NB4 (cell line): ENCODE results near the gene TEKT5.

ENCODE experiments used
- DNase-seq: peaks from one replicate; pipeline ENCODE4 v3.0.0; 2010; ENCODE audit warnings: low read depth
- H3K4me3 ChIP-seq: one replicate; pipeline ENCODE4 v1.5.1; 2011; ENCODE audit warnings: mild to moderate bottlenecking, low read depth, low read length, moderate library complexity
- MYC ChIP-seq: IDR thresholded peaks from 2 replicates; pipeline ENCODE4 v1.6.1; 2011; ENCODE audit warnings: low read depth, low read length
- POLR2A ChIP-seq: IDR thresholded peaks from 2 replicates; pipeline ENCODE4 v1.6.1; 2011; ENCODE audit warnings: mild to moderate bottlenecking; ENCODE audit not compliant: insufficient read length; ENCODE audit errors: extremely low read depth
- TF ChIP-seq, protein P1 (sequence below): IDR thresholded peaks from one replicate; pipeline ENCODE4 v1.5.1; 2012; ENCODE audit warnings: low read depth, low read length
- TF ChIP-seq, protein P2 (sequence below): IDR thresholded peaks from 2 replicates; pipeline ENCODE4 v1.6.1; 2011; ENCODE audit warnings: low read depth, low read length

TEKT5 gene

DNA sequence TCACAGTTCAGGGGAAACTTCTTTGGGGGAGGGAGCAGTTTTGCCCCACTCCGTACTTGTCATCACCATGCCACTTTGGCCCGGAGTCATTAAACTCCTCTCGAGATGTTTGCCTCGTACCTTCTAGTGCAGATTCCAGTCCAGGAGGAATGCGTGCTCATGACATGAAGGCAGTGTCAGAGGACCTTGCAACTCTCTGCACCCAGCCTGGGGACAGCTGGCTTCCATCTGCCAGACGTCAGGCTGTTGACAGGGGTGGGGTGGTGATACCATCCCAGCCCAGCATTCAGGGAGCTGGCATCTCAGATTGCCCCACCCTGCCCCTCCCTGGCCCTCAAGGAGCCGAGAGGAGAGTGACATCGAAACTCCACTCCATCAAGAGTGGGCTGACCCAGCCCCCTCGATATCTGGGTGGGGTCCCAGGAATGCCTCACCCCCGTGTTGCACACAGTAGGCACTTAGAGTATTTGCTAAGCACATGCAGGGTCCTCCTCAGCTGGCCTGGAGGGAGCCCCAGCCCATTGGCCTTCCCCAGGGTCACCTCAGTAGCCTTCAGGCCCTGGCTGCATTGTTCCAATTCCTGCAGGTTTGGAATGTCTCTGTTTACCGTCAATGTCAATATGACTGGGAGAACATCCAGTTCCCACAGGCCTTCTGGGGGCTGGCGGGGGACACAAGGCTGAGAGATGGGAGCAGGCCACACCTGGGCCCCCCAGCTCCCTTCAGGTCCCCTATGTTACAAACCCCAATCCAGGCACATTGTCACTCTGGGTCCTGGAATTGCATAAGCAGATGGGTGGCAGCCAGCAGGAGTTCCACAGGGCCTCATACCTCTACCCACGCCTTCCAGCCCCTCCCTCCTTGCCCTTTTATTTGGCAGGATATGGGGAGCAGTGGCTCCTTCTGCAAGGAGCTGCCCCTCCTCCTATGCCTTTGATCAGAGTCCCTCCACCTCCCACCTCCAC lies 93.0 kb downstream of the TEKT5 start:
- no peak for DNase-seq
- TF ChIP-seq, protein P1, sequence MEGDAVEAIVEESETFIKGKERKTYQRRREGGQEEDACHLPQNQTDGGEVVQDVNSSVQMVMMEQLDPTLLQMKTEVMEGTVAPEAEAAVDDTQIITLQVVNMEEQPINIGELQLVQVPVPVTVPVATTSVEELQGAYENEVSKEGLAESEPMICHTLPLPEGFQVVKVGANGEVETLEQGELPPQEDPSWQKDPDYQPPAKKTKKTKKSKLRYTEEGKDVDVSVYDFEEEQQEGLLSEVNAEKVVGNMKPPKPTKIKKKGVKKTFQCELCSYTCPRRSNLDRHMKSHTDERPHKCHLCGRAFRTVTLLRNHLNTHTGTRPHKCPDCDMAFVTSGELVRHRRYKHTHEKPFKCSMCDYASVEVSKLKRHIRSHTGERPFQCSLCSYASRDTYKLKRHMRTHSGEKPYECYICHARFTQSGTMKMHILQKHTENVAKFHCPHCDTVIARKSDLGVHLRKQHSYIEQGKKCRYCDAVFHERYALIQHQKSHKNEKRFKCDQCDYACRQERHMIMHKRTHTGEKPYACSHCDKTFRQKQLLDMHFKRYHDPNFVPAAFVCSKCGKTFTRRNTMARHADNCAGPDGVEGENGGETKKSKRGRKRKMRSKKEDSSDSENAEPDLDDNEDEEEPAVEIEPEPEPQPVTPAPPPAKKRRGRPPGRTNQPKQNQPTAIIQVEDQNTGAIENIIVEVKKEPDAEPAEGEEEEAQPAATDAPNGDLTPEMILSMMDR: no peak
- TF ChIP-seq, protein P2, sequence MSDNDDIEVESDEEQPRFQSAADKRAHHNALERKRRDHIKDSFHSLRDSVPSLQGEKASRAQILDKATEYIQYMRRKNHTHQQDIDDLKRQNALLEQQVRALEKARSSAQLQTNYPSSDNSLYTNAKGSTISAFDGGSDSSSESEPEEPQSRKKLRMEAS: no peak
- TF ChIP-seq MYC (no peak), POLR2A (no peak)
- no peak overlapping the region for H3K4me3 ChIP-seq

DNA sequence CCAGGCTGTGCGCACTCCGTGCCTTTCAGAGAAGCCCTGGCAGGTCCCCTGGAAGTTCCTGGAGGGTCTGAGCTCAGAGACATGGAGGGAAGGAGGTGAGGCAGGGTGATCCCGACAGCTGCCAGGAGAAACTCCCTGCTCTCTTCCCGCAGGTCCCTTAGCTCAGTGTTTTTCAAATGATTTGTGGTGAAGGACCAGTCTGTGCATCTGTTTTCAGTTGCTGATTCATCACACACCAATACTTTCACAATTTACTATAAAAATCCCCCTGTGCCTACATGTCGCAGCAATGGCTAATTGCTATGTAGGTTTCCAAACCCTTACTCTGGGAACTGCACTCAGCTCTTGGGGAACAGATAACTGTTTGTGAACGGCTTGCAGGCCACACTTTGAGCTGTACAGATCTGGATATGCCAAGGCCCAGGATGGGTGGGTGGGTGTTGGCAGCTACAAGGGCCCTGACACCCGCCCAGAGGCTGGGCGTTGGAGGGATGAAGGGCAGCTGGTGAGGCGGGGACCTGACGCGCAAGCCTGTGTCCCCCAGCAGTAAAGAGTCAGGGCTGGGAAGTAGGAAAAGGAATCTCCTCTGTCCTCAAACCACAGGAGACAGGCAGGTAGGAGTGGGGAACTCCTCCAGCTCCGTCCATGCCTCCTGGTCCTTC lies 93.8 kb downstream of the TEKT5 start:
- TF ChIP-seq MYC (no peak), POLR2A (no peak)
- TF ChIP-seq, protein P1: no peak
- TF ChIP-seq, protein P2: no peak
- no peak overlapping the region for H3K4me3 ChIP-seq
- peak; percentile 37 for DNase-seq

DNA sequence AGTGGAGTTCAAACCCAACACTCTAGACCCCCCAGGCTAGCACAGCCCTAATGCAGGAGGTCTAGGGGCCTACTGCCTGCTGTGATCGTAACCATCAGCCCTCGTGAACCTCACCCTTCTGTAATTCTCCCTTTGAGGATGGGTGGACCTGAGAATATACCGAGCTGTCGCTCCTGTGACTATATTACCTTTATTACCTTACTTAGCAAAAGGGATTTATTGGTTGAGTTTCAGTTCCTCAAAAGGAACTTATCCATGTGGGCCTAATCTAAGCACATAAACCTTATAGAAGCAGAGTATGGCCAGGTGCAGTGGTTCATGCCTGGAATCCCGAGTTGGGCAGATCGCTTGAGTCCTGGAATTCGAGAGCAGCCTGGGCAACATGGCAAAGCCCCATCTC lies 95.1 kb downstream of the TEKT5 start:
- TF ChIP-seq, protein P1: no peak
- no peak for TF ChIP-seq MYC
- TF ChIP-seq, protein P2: no peak
- TF ChIP-seq POLR2A: no peak
- DNase-seq: no peak
- no peak overlapping the region for H3K4me3 ChIP-seq

DNA sequence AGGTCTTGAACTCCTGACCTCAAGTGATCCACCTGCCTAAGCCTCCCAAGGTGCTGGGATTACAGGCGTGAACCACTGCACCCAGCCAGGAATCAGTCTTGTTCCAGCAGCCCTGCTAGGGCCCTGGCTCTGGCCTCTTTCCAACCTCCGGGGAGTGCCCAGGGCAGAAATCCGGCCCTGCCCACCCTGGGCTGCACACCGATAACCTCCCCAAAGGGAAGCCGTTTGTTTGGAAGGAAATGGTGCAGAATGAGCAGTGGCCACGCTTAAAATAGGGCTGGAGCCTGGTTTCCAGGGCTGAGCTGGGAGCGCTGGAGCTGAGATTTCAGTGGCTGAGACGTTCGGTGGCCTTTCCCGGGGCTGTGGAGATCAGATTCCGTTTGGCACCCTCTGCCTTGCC lies 96.6 kb downstream of the TEKT5 start:
- DNase-seq: no peak
- H3K4me3 ChIP-seq: no peak overlapping the region
- TF ChIP-seq, protein P2: no peak
- TF ChIP-seq MYC: no peak
- TF ChIP-seq, protein P1: no peak

DNA sequence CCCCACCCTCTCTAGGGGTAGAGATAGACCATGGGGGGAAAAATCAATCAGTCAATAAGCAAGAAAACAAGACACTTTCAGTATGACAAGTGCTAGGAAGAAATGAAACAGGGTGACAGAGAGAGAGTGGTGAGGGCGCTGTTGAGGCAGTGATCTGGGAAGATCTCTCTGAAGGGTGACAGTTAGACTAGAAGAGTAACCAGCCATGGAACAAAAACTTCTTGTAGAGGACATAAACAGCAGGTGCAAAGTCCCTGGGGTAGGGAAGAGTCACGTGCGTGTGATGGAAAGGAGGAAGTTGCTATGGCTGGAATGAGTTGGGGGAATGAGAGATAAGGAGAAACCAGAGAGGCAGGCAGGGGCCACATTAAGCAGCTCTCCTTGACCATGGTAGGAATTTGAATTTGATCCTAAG lies 97.5 kb downstream of the TEKT5 start:
- peak; percentile 33 for DNase-seq
- no peak overlapping the region for H3K4me3 ChIP-seq
- TF ChIP-seq MYC: no peak
- TF ChIP-seq POLR2A: no peak
- TF ChIP-seq, protein P2: peak; percentile 40
- TF ChIP-seq, protein P1: no peak
